Peyer's patch (tissue), 4 donors: ENCODE results near the gene KIFAP3. TPM values are rescaled to one million over a fixed set of nuclear protein-coding genes. Genes with fewer than 3 reads are reported as not detected.
"Not testable (repeated sequence)": the region's sequence is repeated elsewhere in the genome, so short reads cannot be mapped to it uniquely, and the experiment has no call there.

Experiments used
- DNase-seq, 3 donors: peaks; one replicate each; pipeline ENCODE4 v3.0.0-alpha.2; 2017 to 2019
- H3K27ac ChIP-seq, 4 donors: fragments of 200-600 bp; sonication (generic); one replicate each; pipeline ENCODE4 v1.5.1; 2016 to 2019
- H3K27me3 ChIP-seq, 2 donors: fragments of 200-600 bp; sonication (generic); one replicate each; pipeline ENCODE4 v1.5.1; 2019
- H3K36me3 ChIP-seq, 3 donors: fragments of 200-600 bp; sonication (generic); one replicate each; pipeline ENCODE4 v1.5.1; 2016 to 2019
- H3K4me1 ChIP-seq, 4 donors: fragments of 200-600 bp; sonication (generic); one replicate each; pipeline ENCODE4 v1.5.1; 2016 to 2019
- H3K4me3 ChIP-seq, 4 donors: fragments of 200-600 bp; sonication (generic); 1 replicate in 3 of 4; 2 replicates in 1 of 4; pipeline ENCODE4 v1.5.1; 2016 to 2019; ENCODE audit warnings: mild to moderate bottlenecking in 1 of 4
- H3K9me3 ChIP-seq, 4 donors: fragments of 200-600 bp; sonication (generic); one replicate each; pipeline ENCODE4 v1.5.1; 2016 to 2019; ENCODE audit warnings: mild to moderate bottlenecking in 1 of 4
- CTCF ChIP-seq, 6 experiments: fragments of 450-650 bp in 4 of 6; fragments of 200-600 bp in 2 of 6; sonication (generic) in 1 of 6; IDR thresholded peaks; one replicate each; pipeline ENCODE4 v1.5.1; 2017 to 2019; ENCODE audit warnings: antibody characterized with exemption in 6 of 6, mild to moderate bottlenecking in 3 of 6, moderate library complexity in 1 of 6
- POLR2A ChIP-seq, 2 donors: fragments of 450-650 bp; IDR thresholded peaks; one replicate each; pipeline ENCODE4 v1.5.1; 2017; ENCODE audit warnings: antibody characterized with exemption in 2 of 2, mild to moderate bottlenecking in 2 of 2, moderate library complexity in 2 of 2
- total RNA-seq, 4 donors: library from RNA; depleted of rRNA; stranded (reverse); fragments of >200 nt; gene quantifications; one replicate each; pipeline ENCODE4 v1.1.0, GENCODE V29; 2016

The KIFAP3 gene
- total RNA-seq, 4 donors from 2014 or later, result 22.9 to 39.7 (median 25.9) TPM

DNA sequence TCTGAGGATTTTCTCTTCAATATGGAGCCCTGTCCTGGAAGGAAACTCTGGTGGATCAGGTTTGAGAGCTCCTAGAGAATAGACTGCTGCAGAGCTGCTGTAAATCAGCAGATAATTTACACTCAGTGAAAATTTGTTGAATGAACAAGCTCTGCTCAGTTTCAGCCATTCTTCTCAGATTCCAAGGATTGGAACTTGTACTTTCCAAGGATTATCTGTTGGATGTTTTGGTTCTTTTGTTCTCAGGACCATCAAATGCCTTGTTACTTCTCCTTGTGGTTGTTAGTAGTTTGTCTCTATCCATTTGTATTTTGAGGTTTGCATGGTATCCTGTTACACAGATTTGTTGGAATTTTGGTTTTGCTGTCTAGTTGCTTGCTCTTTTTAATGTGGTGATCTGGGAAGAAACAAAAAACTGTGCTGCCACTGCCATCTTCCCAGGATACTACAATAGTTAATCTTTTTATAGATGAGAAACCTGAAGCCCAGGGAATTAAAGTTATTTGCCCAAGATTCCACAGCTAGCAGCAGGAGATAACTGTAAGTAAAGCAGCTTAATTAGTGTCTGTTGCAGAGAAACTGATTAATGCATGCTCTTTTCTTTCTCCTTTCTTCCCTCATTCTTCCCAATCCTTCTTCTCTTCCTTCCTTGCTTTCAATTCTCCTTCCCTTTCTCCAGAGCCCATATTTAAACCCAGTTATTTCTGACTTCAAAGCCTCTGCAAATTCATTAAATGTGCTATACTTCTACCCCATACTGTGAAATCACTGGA lies 21.7 kb upstream of the KIFAP3 start:
- DNase-seq, result no peak
- Histone ChIP-seq H3K27me3 (no peaks in the 10 kb centered on the region), H3K4me3 (no peak overlapping the region), H3K4me1 (no peaks in the 10 kb centered on the region), H3K9me3 (no peaks in the 10 kb centered on the region), H3K36me3 (no peaks in the 10 kb centered on the region), H3K27ac (no peak overlapping the region)
- no peak for TF ChIP-seq CTCF (IDR thresholded peaks at IDR 0.05)
- no peak for TF ChIP-seq POLR2A (IDR thresholded peaks at IDR 0.05)

DNA sequence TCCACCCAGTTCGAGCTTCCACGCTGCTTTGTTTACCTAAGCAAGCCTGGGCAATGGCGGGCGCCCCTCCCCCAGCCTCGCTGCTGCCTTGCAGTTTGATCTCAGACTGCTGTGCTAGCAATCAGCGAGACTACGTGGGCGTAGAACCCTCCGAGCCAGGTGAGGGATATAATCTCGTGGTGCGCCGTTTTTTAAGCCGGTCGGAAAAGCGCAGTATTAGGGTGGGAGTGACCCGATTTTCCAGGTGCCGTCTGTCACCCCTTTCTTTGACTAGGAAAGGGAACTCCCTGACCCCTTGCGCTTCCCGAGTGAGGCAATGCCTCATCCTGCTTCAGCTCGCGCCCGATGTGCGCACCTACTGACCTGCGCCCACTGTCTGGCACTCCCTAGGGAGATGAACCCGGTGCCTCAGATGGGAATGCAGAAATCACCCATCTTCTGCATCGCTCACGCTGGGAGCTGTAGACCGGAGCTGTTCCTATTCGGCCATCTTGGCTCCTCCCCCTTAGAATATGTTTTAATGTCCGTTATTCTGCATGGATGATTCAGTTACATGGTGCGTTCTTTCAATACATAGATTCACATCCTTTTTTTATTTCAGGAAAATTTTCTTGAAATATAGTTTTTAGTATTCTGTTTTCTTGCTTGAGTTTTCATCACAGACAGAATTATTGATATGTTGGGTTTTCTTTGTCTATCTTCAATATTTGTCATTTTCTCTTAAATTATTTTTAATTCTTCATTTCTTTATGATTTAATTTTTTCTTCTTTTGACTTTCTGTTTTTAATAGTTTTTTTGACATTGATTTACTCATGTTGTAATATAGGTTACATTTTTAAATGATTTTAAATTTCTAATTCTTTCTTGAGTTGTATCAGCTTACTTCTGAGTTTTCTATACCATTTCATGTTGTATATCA lies 20.5 kb upstream of the KIFAP3 start:
- DNase-seq, H3K9me3 ChIP-seq, H3K4me3 ChIP-seq, H3K27me3 ChIP-seq, H3K4me1 ChIP-seq, H3K36me3 ChIP-seq, H3K27ac ChIP-seq: not testable (repeated sequence)

DNA sequence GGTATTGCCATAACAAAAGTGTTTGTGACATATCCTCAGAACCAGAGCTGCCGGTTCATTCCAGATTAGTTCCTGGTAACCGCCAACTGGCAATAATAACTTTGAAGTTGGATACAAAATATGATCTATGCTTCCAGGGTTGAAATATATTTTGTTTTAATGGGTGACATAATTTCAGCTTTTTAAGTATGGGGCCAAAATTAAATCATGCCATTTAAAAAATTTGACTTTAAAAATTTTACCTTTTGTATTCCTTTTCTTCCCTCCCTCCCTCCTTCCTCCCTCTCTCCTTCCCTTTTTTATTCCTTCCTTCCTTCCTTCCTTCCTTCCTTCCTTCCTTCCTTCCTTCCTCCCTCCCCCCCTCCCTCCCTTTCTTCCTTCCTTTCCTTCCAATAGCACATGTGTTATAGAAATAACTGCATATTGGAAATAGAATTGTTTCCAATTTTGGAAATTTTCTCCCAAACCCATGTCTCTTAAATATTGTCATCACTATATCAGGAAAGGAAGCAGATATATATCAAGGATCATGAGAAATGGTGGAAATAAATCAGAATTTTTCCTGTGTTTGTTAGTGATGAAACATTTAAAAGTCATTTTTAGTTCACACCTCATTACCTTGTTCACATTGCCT lies 12.0 kb upstream of the KIFAP3 start:
- H3K4me3 ChIP-seq, result no peak overlapping the region
- no peak for DNase-seq
- H3K9me3 ChIP-seq, result no peaks in the 10 kb centered on the region
- TF ChIP-seq CTCF (IDR thresholded peaks at IDR 0.05) (no peak), POLR2A (IDR thresholded peaks at IDR 0.05) (no peak)
- no peaks in the 10 kb centered on the region for H3K27me3 ChIP-seq
- no peak overlapping the region for H3K27ac ChIP-seq
- H3K36me3 ChIP-seq, result no peaks in the 10 kb centered on the region
- H3K4me1 ChIP-seq, result no peaks in the 10 kb centered on the region

DNA sequence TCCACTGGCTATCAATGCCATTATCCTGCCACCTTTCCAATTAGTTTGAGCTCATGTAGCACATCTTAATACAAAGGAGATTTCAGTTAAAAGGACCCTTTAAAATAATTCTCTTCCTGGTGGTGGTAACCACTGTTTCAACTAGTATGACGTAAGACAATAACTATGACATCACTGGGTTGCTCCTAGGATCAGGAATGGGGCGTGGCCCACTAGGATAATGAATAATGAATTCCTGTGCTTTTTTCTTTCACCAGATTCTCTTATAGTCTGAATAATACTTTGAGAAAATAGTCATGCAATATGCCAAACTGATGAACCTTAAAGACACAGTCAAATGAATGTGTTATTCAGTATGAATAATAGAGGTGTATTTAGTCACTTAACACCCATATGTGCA lies 10.6 kb upstream of the KIFAP3 start:
- H3K27ac ChIP-seq, result no peak overlapping the region
- no peak for TF ChIP-seq CTCF (IDR thresholded peaks at IDR 0.05)
- no peak for TF ChIP-seq POLR2A (IDR thresholded peaks at IDR 0.05)
- no peak for DNase-seq
- no peaks in the 10 kb centered on the region for H3K4me1 ChIP-seq
- H3K9me3 ChIP-seq, result no peaks in the 10 kb centered on the region
- H3K36me3 ChIP-seq, result no peaks in the 10 kb centered on the region
- H3K27me3 ChIP-seq, result no peaks in the 10 kb centered on the region
- no peak overlapping the region for H3K4me3 ChIP-seq

DNA sequence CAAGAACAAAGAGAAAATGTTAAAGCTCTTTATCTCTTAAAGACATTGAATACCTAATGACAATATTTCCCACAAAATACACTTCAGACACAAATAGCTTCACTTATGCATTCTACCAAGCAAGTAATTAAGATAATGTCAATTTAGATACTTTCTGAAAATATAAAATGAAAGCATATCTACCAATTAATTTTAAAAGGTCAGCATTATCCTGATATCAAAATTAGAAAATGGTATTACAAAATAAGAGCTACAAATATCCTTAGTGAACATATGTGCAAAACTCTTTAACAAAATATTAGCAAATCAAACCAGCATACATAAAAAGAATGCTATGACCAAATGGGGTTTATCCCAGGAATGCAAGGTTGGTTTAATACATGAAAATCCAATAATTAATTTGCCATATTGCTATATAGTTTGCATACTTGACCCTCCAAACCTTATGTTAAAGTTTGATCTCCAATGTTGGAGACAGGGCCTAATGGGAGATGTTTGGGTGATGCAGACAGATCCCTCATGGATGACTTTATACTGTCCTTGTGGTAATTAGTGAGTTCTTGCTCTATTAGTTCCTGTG lies 4.2 kb upstream of the KIFAP3 start:
- TF ChIP-seq POLR2A (IDR thresholded peaks at IDR 0.05), result no peak
- TF ChIP-seq CTCF (IDR thresholded peaks at IDR 0.05), result no peak
- no peak overlapping the region for H3K4me3 ChIP-seq
- H3K27ac ChIP-seq, result no peak overlapping the region
- H3K27me3 ChIP-seq, result no peaks in the 10 kb centered on the region
- H3K4me1 ChIP-seq, result peaks cover 0 to 7% (median 1%) of the 10 kb centered on the region in 4 donors
- H3K36me3 ChIP-seq, result no peaks in the 10 kb centered on the region
- no peak for DNase-seq
- peaks cover 0 to 5% (median 0%) of the 10 kb centered on the region in 4 donors for H3K9me3 ChIP-seq
